GM21447 (cell line): Measurements from ENCODE around the gene MAST3.
"Not testable (repeated sequence)": the region's sequence is repeated elsewhere in the genome, so short reads cannot be mapped to it uniquely, and the experiment has no call there.

Source experiments
- ATAC-seq: cut with Tn5 transposase; IDR thresholded peaks from one replicate; pipeline ENCODE4 v1.9.1; 2021; ENCODE audit not compliant: unreplicated experiment

Gene MAST3

DNA sequence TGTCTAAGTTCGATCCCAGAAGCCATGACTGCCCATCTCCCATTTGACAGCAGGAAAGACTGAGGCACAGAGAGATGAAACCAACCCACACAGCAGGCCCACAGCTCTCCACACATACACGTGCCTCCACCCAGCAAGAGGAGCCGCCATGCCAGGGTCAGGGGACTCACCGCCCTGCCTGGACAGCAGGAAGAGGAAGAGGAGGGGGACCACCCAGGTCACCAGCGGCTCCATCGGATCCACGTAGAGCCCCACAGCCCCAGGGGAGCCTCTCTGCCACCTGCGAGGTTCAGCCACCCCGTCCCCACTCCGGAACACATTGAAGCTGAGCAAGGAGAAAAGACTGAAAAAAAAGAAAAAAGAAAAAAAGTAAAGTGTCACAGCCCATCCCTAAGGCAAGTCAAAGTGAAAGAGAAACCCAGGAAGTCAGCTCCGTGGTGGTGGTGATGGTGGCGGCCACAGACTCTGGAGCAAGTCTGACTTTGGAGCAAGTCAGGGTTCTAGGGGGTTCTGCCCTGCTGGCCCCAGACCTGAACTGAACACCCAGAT is 10.9 kb upstream of the MAST3 start, which contains the start of gene IL12RB1:
Gene IL12RB1, minus strand, starts transcription at position 345 of the 549 bp plus-strand sequence. Its CDS starts 111 bp downstream, at position 234.
- no peak for ATAC-seq

GRCh38 chr19:18089096-18089541 is 8.5 kb upstream of the MAST3 start:
- not testable (repeated sequence) for ATAC-seq

- ATAC-seq = no peak
Measured at GRCh38 chr19:18089726-18090125, 7.9 kb upstream of the MAST3 start.

- no peak for ATAC-seq
Measured at GRCh38 chr19:18090545-18091216, 6.9 kb upstream of the MAST3 start.

DNA sequence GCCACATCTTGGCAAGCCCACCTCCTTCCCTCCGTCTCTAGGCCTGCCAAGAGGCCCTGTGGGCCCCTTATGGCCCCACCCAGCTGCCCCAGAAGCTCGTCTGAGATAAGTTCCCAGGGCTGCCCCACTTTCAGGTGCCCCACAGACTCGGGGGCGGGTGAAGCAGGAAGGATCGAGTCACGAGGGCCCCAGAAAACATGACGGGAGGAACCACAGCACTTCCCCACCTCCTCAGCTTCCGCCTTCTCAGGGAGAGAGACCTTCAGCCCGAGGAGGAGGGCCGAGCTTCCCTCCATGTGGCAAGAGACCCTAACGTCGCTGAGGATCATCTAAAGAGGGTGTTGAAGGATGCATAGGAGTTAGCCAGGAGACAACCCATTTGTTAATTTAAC is 6.4 kb upstream of the MAST3 start:
- ATAC-seq = no peak

GRCh38 chr19:18093439-18094161 is 4.0 kb upstream of the MAST3 start:
- ATAC-seq = no peak

- no peak for ATAC-seq
Measured at GRCh38 chr19:18096258-18096657, 1.3 kb upstream of the MAST3 start.

DNA sequence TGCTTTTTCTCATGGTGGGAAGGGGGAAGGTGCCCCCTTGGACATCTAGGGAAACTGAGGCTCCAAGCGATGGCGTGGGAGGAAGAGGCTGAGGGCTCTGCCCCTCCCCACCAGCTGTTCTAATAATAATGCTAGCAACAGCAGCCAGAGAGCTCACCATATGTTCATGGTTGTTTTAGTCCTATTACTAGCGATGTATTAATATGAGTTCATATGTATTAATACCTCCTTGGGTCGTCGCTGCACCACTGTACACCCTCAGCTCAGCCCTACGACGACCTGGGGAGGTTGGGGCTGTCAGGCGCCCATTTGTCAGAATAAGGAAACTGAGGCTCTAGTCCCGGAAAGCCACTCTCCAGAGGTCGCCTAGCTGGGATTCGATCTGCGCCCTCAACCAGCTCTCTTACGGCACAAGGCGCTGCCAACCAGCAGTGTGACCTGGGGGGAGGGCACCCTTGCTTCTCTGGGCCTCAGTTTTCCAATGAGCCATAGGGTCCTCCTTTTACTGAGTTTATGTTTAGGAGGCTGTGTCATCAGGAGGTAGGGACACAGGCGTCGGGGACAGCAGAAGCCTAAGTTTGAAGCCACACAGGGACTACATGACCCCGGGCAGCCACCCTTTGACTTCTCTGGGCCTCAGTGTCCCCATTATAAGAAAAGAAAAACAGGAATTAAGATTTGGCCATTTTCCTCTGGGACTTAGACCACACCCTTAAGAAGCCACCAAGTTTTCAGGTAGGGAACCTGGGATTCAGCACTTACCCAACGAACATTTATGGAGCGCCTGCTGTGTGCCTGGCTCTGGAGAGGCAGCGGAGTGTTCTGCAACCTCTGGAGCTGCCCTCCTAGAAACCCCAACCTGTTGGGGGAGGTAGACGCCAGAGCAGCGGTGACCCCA is 664 bp downstream of the MAST3 start:
- ATAC-seq = peak; percentile 4

DNA sequence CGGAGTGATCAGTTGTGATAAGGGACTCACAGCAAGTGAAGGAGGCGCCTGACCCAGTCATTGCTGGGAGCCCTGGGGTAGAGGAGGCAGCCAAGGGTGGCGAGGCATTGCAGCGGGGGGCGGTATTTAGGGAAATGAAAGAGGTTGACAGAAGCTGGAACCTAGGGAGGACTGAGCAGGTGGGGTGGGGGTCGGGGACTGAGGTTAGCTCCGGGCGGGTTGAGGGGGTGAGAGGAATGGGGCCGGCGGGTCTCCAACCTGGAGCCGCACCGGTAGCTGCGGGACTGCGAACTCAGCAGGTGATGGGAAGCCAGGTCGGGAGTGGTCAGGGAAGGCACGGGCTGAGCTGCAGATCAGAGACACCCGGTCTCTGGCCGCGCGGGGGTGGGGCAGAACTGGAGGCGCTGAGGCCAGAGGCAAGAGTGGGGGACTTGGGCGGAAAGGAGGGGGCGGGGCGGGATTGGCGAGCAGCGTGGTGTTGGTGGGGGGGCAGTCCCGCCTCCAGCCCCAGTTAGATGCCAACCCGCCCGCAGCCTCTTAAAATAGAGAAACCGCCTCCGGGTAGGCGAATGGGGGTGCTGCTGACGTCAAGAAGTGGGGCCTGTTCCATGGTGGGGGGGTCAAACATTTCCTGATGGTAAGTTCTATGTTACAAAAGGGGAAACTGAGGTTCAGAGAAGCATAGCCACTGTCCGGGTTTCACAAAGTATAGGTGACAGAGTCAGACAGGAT is 1.5 kb downstream of the MAST3 start:
- ATAC-seq = peak; percentile 66

GRCh38 chr19:18099623-18099995 is 2.0 kb downstream of the MAST3 start:
- ATAC-seq = no peak

- ATAC-seq = no peak
Measured at GRCh38 chr19:18100710-18101109, 3.1 kb downstream of the MAST3 start.

DNA sequence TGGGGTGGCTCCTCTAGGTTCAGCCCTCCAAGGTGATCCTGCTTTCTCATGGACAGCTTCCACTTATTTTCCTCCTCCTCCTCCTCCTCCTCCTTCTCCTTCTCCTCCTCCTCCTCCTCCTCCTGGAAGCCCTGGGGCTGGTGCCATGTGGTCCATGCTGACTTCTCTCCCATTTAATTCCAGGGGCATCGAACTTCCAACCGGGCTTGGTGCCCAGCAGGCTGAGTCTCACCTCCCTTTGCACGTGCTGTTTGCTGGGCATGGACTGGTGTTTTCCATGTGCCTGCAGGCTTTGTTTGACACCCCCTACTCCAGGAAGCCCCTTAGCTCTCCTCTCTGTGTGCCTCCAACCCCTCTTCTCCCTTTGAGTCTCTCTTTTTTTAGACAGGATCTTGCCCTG is 3.7 kb downstream of the MAST3 start:
- ATAC-seq = no peak

DNA sequence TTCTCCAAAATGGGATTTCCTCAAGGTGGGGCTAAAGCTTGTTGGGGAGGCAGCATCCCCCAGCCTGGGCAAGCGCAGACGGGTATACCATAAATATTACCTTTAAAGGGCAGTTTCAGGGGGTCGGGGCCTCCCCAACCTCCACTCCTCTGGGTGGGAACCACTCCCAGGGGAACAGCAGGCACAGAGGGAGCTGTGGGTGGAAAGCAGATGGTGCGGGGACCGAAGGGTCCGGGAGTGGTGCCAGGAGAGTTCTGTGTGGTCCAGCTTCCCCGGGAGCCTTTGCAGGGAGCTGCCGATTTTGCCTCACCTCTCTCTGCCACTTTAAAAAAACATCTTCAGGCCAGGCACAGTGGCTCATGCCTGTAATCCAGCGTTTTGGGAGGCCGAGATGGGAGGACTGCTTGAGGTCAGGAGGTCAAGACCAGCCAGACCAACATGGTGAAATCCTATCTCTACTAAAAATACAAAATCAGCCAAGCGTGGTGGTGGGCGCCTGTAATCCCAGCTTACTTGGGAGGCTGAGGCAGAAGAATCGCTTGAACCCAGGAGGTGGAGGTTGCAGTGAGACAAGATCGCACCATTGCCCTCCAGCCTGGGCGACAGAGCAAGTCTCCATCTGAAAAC is 5.5 kb downstream of the MAST3 start:
- ATAC-seq = no peak

- no peak for ATAC-seq
Measured at GRCh38 chr19:18104793-18105131, 7.2 kb downstream of the MAST3 start.

DNA sequence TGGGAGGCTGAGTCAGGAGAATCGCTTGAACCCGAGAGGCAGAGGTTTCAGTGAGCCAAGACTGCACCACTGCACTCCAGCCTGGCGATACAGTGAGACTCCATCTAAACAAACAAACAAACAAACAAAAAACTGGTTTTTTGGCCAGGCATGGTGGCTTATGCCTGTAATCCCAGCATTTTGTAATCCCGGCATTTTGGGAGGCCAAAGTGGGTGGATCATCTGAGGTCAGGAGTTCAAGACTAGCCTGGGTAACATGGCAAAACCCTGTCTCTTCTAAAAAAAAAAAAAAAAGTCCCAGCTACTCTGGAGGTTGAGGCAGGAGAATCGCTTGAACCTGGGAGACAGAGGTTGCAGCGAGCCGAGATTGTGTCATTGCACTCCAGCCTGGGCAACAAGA is 7.7 kb downstream of the MAST3 start:
- ATAC-seq = not testable (repeated sequence)

DNA sequence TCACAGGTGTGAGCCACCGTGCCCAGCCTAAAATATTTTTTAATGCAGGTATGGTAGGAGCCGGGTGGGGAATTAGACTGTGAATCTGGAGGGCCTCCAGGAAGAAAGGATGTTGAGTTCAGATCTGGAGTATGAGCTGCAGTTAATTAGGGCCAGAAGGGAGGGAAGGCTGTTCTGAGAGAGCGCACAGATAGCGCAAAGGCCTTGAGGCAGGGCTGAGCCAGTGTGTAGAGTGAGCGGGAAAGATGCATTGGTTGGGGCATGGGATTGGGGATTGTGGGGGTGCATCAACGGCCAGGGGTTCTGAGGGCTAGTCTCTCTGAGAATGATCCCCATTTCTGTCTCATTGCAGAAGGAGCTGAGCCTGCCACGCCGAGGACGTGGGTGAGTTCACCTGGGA is 9.7 kb downstream of the MAST3 start:
- ATAC-seq = no peak

DNA sequence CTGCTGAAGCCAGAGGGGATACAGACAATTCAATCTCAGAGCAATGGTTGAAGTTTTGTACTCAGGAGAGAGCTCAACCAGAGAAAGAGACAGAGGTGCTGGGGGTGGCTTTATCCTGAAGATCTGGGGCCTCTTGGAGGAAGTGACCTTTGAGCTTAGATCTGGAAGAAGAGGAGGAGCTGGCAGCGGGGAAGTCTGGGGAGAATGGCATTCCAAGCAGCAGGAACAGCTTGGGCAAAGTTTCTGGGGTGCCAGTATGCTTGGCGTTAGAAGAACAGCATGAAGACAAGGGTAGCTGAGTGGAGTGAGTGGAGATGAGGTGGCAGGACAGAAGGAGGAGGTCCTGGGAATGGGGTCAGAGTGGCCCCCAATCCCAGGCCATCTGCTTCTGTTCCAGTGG is 11.3 kb downstream of the MAST3 start:
- no peak for ATAC-seq

DNA sequence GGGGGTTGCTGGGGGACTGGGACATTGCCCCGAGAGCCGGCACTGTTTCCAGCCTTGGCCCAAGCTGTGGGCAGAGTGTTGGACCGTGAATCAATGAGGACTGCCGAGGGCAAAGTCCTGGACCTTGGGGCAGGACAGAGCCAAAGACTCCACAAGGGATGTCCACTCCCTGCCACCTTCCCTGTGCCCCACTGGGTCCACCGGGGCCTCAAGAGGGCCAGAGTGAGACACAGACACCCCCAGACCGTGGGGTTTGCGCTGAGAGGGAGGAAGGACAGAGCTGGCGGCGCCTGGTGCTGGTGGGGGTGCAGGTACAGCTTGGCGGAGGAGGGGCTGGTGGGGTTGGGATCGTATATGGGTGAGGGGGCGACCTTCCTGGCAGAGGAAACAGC is 11.8 kb downstream of the MAST3 start:
- ATAC-seq = no peak

- ATAC-seq = no peak
Measured at GRCh38 chr19:18109733-18110608, 12.4 kb downstream of the MAST3 start.
